ENCODE results near the gene CRY2. TPM values are rescaled to one million over a fixed set of nuclear protein-coding genes. Genes with fewer than 3 reads are reported as not detected.

The CRY2 gene
- total RNA-seq, 1 donor from 2014 or later = 62.3 TPM

- intact Hi-C loops (cut with DNase I) = no loop called here
- H3K27me3 ChIP-seq (ENCODE audit: low read depth) = no peaks in the 10 kb centered on the region
- peaks cover 68% of the 10 kb centered on the region for H3K4me1 ChIP-seq
- ATAC-seq (peak; percentile 33 to 63), DNase-seq (no peak)
- no peaks in the 10 kb centered on the region for H3K36me3 ChIP-seq
- H3K9me3 ChIP-seq = no peaks in the 10 kb centered on the region
- peak overlapping the region; percentile 66 for H3K4me3 ChIP-seq
- H3K27ac ChIP-seq = peak overlapping the region; percentile 96
- no peak for TF ChIP-seq CTCF (IDR thresholded peaks at IDR 0.05)
These were observed 1.4 kb downstream of the CRY2 start for GRCh38 chr11:45848654-45849081.

- Histone ChIP-seq H3K9me3 (no peaks in the 10 kb centered on the region), H3K27ac (no peak overlapping the region), H3K36me3 (peaks cover 3% of the 10 kb centered on the region), H3K4me3 (no peak overlapping the region), H3K4me1 (peaks cover 86% of the 10 kb centered on the region), H3K27me3 (ENCODE audit: low read depth) (no peaks in the 10 kb centered on the region)
- intact Hi-C loops (cut with DNase I) = no loop called here
- TF ChIP-seq CTCF (IDR thresholded peaks at IDR 0.05) = no peak
- no peak for ATAC-seq
- no peak for DNase-seq
These were observed 3.2 kb downstream of the CRY2 start for GRCh38 chr11:45850446-45850845.

GRCh38 chr11:45851228-45851627, 4.0 kb downstream of the CRY2 start:
- peak overlapping the region; percentile 38 for H3K27ac ChIP-seq
- H3K27me3 ChIP-seq (ENCODE audit: low read depth) = no peaks in the 10 kb centered on the region
- peaks cover 11% of the 10 kb centered on the region for H3K36me3 ChIP-seq
- H3K9me3 ChIP-seq = no peaks in the 10 kb centered on the region
- no peak overlapping the region for H3K4me3 ChIP-seq
- ATAC-seq (no peak), DNase-seq (no peak)
- H3K4me1 ChIP-seq = peaks cover 90% of the 10 kb centered on the region
- TF ChIP-seq CTCF (IDR thresholded peaks at IDR 0.05) = no peak
- intact Hi-C loops (cut with DNase I) = no loop called here

GRCh38 chr11:45852018-45852711, 4.9 kb downstream of the CRY2 start:
- Histone ChIP-seq H3K36me3 (peaks cover 20% of the 10 kb centered on the region), H3K4me3 (no peak overlapping the region), H3K27ac (peak overlapping the region; percentile 38), H3K27me3 (ENCODE audit: low read depth) (no peaks in the 10 kb centered on the region), H3K9me3 (no peaks in the 10 kb centered on the region), H3K4me1 (peaks cover 92% of the 10 kb centered on the region)
- ATAC-seq = no peak
- intact Hi-C loops (cut with DNase I) = no loop called here
- DNase-seq = no peak
- TF ChIP-seq CTCF (IDR thresholded peaks at IDR 0.05) = no peak

- Histone ChIP-seq H3K4me1 (peaks cover 98% of the 10 kb centered on the region), H3K36me3 (peaks cover 23% of the 10 kb centered on the region), H3K27me3 (ENCODE audit: low read depth) (no peaks in the 10 kb centered on the region), H3K9me3 (no peaks in the 10 kb centered on the region), H3K4me3 (no peak overlapping the region), H3K27ac (peak overlapping the region; percentile 38)
- DNase-seq = no peak
- intact Hi-C loops (cut with DNase I) = no loop called here
- no peak for ATAC-seq
- no peak for TF ChIP-seq CTCF (IDR thresholded peaks at IDR 0.05)
These were observed 5.4 kb downstream of the CRY2 start for GRCh38 chr11:45852712-45853101.
